HEK293T (cell line): ENCODE data around the gene UCN2.

Source experiments
- CTCF ChIA-PET: fragments of 350-600 bp; formaldehyde crosslinking; extraction: SDS; loops from one replicate; lab custom pipeline; 2021; ENCODE audit warnings: antibody characterized with exemption, inconsistent platforms; lab: Yijun Ruan, JAX
- POLR2A ChIA-PET: fragments of 350-600 bp; formaldehyde crosslinking; extraction: SDS; loops from one replicate; lab custom pipeline; 2020; ENCODE audit warnings: antibody characterized with exemption, inconsistent platforms; lab: Yijun Ruan, JAX
- DNase-seq: peaks from one replicate; pipeline ENCODE4 v3.0.0; 2012; ENCODE audit warnings: mixed read lengths; ENCODE audit errors: extremely low spot score
- ARNT ChIP-seq: fragments of 450-650 bp; IDR thresholded peaks from 2 replicates; pipeline ENCODE4 v1.6.1; 2017; ENCODE audit warnings: mild to moderate bottlenecking
- BHLHE40 ChIP-seq: fragments of 450-650 bp; IDR thresholded peaks from 2 replicates; pipeline ENCODE4 v1.6.1; 2016; ENCODE audit warnings: mild to moderate bottlenecking, moderate library complexity, borderline replicate concordance
- CTBP1 ChIP-seq: fragments of 450-650 bp; IDR thresholded peaks from 2 replicates; pipeline ENCODE4 v1.6.1; 2016; ENCODE audit warnings: borderline replicate concordance
- ELF4 ChIP-seq: fragments of 450-650 bp; IDR thresholded peaks from 2 replicates; pipeline ENCODE4 v1.6.1; 2017; ENCODE audit warnings: antibody characterized with exemption
- FOXA1 ChIP-seq: fragments of 450-650 bp; IDR thresholded peaks from 2 replicates; pipeline ENCODE4 v1.6.1; 2016; ENCODE audit warnings: mild to moderate bottlenecking
- FOXK2 ChIP-seq: fragments of 450-650 bp; IDR thresholded peaks from 2 replicates; pipeline ENCODE4 v1.6.1; 2016; ENCODE audit warnings: mild to moderate bottlenecking
- FOXM1 ChIP-seq: fragments of 450-650 bp; IDR thresholded peaks from 2 replicates; pipeline ENCODE4 v1.6.1; 2017; ENCODE audit warnings: mild to moderate bottlenecking, borderline replicate concordance
- HDGF ChIP-seq: fragments of 450-650 bp; IDR thresholded peaks from 2 replicates; pipeline ENCODE4 v1.6.1; 2017; ENCODE audit warnings: antibody characterized with exemption, borderline replicate concordance
- L3MBTL2 ChIP-seq: fragments of 450-650 bp; conservative IDR thresholded peaks from 2 replicates; pipeline ENCODE4 v1.6.1; 2016; ENCODE audit warnings: mild to moderate bottlenecking
- LEF1 ChIP-seq: fragments of 450-650 bp; IDR thresholded peaks from 2 replicates; pipeline ENCODE4 v1.6.1; 2017; ENCODE audit warnings: mild to moderate bottlenecking, borderline replicate concordance
- NFRKB ChIP-seq: fragments of 450-650 bp; IDR thresholded peaks from 2 replicates; pipeline ENCODE4 v1.6.1; 2016; ENCODE audit warnings: mild to moderate bottlenecking, moderate library complexity
- PKNOX1 ChIP-seq: fragments of 450-650 bp; IDR thresholded peaks from 2 replicates; pipeline ENCODE4 v1.6.1; 2016
- SP1 ChIP-seq: fragments of 450-650 bp; IDR thresholded peaks from 2 replicates; pipeline ENCODE4 v1.6.1; 2017
- SUZ12 ChIP-seq: fragments of 450-650 bp; IDR thresholded peaks from 2 replicates; pipeline ENCODE4 v1.6.1; 2016; ENCODE audit warnings: mild to moderate bottlenecking
- TARDBP ChIP-seq: fragments of 450-650 bp; IDR thresholded peaks from 2 replicates; pipeline ENCODE4 v1.6.1; 2016
- ZNF384 ChIP-seq: fragments of 450-650 bp; IDR thresholded peaks from 2 replicates; pipeline ENCODE4 v1.6.1; 2016

Gene UCN2

GRCh38 chr3:48600711-48601621 lies 37.4 kb upstream of the UCN2 start:
- ChIA-PET POLR2A (interaction anchor here (1.0 kb wide), 1 partner anchor 62 kb away, joined by 3 read pairs; the partner anchor contains the start of gene CELSR3), CTCF (no interaction called here)
- no peak for DNase-seq
- TF ChIP-seq FOXK2 (no peak), TARDBP (no peak), SUZ12 (no peak), LEF1 (no peak), NFRKB (no peak), PKNOX1 (no peak), FOXA1 (no peak), CTBP1 (no peak), ARNT (no peak), L3MBTL2 (no peak), ELF4 (no peak), FOXM1 (no peak), HDGF (no peak), ZNF384 (no peak), SP1 (no peak), BHLHE40 (no peak)

GRCh38 chr3:48599509-48600285 lies 36.1 kb upstream of the UCN2 start:
- CTCF ChIA-PET, result no interaction called here
- no peak for DNase-seq
- no peak for TF ChIP-seq BHLHE40
- no peak for TF ChIP-seq ARNT
- TF ChIP-seq FOXA1, result no peak
- TF ChIP-seq HDGF, result no peak
- no peak for TF ChIP-seq NFRKB
- TF ChIP-seq SP1, result no peak
- no peak for TF ChIP-seq LEF1
- TF ChIP-seq ZNF384, result no peak
- TF ChIP-seq CTBP1, result no peak
- TF ChIP-seq L3MBTL2, result no peak
- TF ChIP-seq ELF4, result no peak
- TF ChIP-seq FOXK2, result no peak
- POLR2A ChIA-PET, result interaction anchor here (1.0 kb wide), 1 partner anchor 10 kb away, joined by 5 read pairs; the partner anchor contains the start of gene UQCRC1

GRCh38 chr3:48599077-48599501 lies 35.5 kb upstream of the UCN2 start:
- POLR2A ChIA-PET, result interaction anchor here (0.7 to 1.4 kb wide), 3 partner anchors 9 to 12 kb away, joined by 3 to 5 read pairs (median 3); partner anchors contain the start of gene UQCRC1

GRCh38 chr3:48598323-48599076 lies 34.9 kb upstream of the UCN2 start:
- ChIA-PET POLR2A (interaction anchor here (0.7 to 1.4 kb wide), 4 partner anchors 9 to 126 kb away, joined by 3 to 5 read pairs (median 3); partner anchors contain the start of gene UQCRC1), CTCF (no interaction called here)
- TF ChIP-seq BHLHE40, result no peak
- TF ChIP-seq L3MBTL2, result no peak
- no peak for TF ChIP-seq FOXM1
- no peak for TF ChIP-seq ELF4
- TF ChIP-seq TARDBP, result no peak
- no peak for TF ChIP-seq HDGF
- TF ChIP-seq PKNOX1, result no peak
- TF ChIP-seq FOXA1, result no peak
- TF ChIP-seq LEF1, result no peak
- no peak for TF ChIP-seq CTBP1
- TF ChIP-seq SUZ12, result no peak
- no peak for TF ChIP-seq ZNF384
- no peak for TF ChIP-seq FOXK2
- TF ChIP-seq SP1, result no peak
- DNase-seq, result no peak

More at GRCh38 chr3:48599077-48599501, 35.5 kb upstream of the UCN2 start:
- TF ChIP-seq LEF1 (no peak), PKNOX1 (no peak), L3MBTL2 (no peak), TARDBP (no peak), ELF4 (no peak), FOXK2 (no peak), HDGF (no peak), CTBP1 (no peak), ARNT (no peak), BHLHE40 (no peak), ZNF384 (no peak), SP1 (no peak), FOXM1 (no peak), FOXA1 (no peak), SUZ12 (no peak), NFRKB (no peak)
- no peak for DNase-seq
- CTCF ChIA-PET, result no interaction called here
